Stomach (tissue), 4 donors: ENCODE measurements around the gene OR5D18.

Experiments
- CTCF ChIP-seq, 7 experiments: fragments of 450-650 bp in 4 of 7; fragments of 200-600 bp in 3 of 7; sonication (generic) in 3 of 7; IDR thresholded peaks; one replicate each; pipeline ENCODE4 v1.5.1; 2016 to 2019; ENCODE audit warnings: antibody characterized with exemption in 7 of 7, control low read depth in 2 of 7, mild to moderate bottlenecking in 1 of 7
- EP300 ChIP-seq: sonication (generic); formaldehyde crosslinking; IDR thresholded peaks from one replicate; pipeline ENCODE4 v1.6.1; 2017; ENCODE audit warnings: antibody characterized with exemption
- POLR2A ChIP-seq, 4 donors: fragments of 450-650 bp; IDR thresholded peaks; one replicate each; pipeline ENCODE4 v1.6.1; 2016; ENCODE audit warnings: antibody characterized with exemption in 4 of 4, control low read depth in 2 of 4, mild to moderate bottlenecking in 1 of 4, moderate library complexity in 1 of 4
- POLR2AphosphoS5 ChIP-seq, 3 donors: sonication (generic); formaldehyde crosslinking; IDR thresholded peaks; one replicate each; pipeline ENCODE4 v1.6.1; 2016; ENCODE audit warnings: antibody characterized with exemption in 3 of 3

GRCh38 chr11:55791606-55792005, 27.8 kb upstream of the OR5D18 start:
- no peak for TF ChIP-seq CTCF (IDR thresholded peaks at IDR 0.05)
- no peak for TF ChIP-seq POLR2A (IDR thresholded peaks at IDR 0.05)
- no peak for TF ChIP-seq POLR2AphosphoS5 (IDR thresholded peaks at IDR 0.05)
- no peak for TF ChIP-seq EP300
